GM12878 (cell line): ENCODE results near the gene NOM1. TPM values are rescaled to one million over a fixed set of nuclear protein-coding genes. Genes with fewer than 3 reads are reported as not detected.

Source experiments
- ATF2 ChIP-seq: IDR thresholded peaks from 2 replicates; pipeline ENCODE4 v1.6.1; 2012; ENCODE audit warnings: low read length, inconsistent platforms
- BCL11A ChIP-seq: IDR thresholded peaks from 2 replicates; pipeline ENCODE4 v1.6.1; 2011; ENCODE audit warnings: low read depth, low read length
- BHLHE40 ChIP-seq, 2 experiments: fragments of 450-650 bp in 1 of 2; IDR thresholded peaks; 2 replicates each; pipeline ENCODE4 v1.6.1; 2011 to 2017; ENCODE audit warnings: low read depth in 2 of 2, borderline replicate concordance in 1 of 2, improper control_type of control experiment in 1 of 2, low read length in 1 of 2, mild to moderate bottlenecking in 1 of 2
- CBFB ChIP-seq: IDR thresholded peaks from 2 replicates; pipeline ENCODE4 v1.6.1; 2016; ENCODE audit warnings: antibody characterized with exemption, low read depth
- CREM ChIP-seq: IDR thresholded peaks from 2 replicates; pipeline ENCODE4 v1.6.1; 2014; ENCODE audit warnings: antibody characterized with exemption, low read depth
- CTCF ChIP-seq, 3 experiments: IDR thresholded peaks in 2 of 3; conservative IDR thresholded peaks in 1 of 3; 2 replicates each; pipeline ENCODE4 v1.5.1; 2011; ENCODE audit warnings: low read depth in 3 of 3, low read length in 3 of 3, mild to moderate bottlenecking in 3 of 3, control low read depth in 2 of 3, moderate library complexity in 2 of 3, inconsistent platforms in 1 of 3, mixed read lengths in 1 of 3; ENCODE audit not compliant: control insufficient read depth in 2 of 3, insufficient read depth in 1 of 3; ENCODE audit errors: extremely low read depth in 1 of 3
- E4F1 ChIP-seq: fragments of 450-650 bp; IDR thresholded peaks from 2 replicates; pipeline ENCODE4 v1.6.1; 2018; ENCODE audit warnings: borderline replicate concordance, mild to moderate bottlenecking; ENCODE audit not compliant: partially characterized antibody
- ETV6 ChIP-seq, 2 experiments: fragments of 450-650 bp in 1 of 2; IDR thresholded peaks in 1 of 2; conservative IDR thresholded peaks in 1 of 2; 2 replicates each; pipeline ENCODE4 v1.6.1; 2014; ENCODE audit warnings: antibody characterized with exemption in 1 of 2, borderline replicate concordance in 1 of 2, low read depth in 1 of 2, mild to moderate bottlenecking in 1 of 2, moderate library complexity in 1 of 2
- IRF4 ChIP-seq: IDR thresholded peaks from 2 replicates; pipeline ENCODE4 v1.6.1; 2011; ENCODE audit warnings: low read depth, low read length
- MTA2 ChIP-seq: fragments of 450-650 bp; IDR thresholded peaks from 2 replicates; pipeline ENCODE4 v1.6.1; 2016; ENCODE audit warnings: low read depth, mild to moderate bottlenecking, moderate library complexity
- MXI1 ChIP-seq: fragments of 150-350 bp; IDR thresholded peaks from 2 replicates; pipeline ENCODE4 v1.6.1; 2011; ENCODE audit warnings: low read depth, mild to moderate bottlenecking, inconsistent platforms, low read length, improper control_type of control experiment
- NBN ChIP-seq: fragments of 450-650 bp; IDR thresholded peaks from 2 replicates; pipeline ENCODE4 v1.6.1; 2016
- NFYB ChIP-seq: IDR thresholded peaks from 2 replicates; pipeline ENCODE4 v1.6.1; 2011; ENCODE audit warnings: low read depth, mild to moderate bottlenecking, low read length, improper control_type of control experiment, moderate library complexity; ENCODE audit not compliant: insufficient read depth
- RAD21 ChIP-seq: IDR thresholded peaks from 2 replicates; pipeline ENCODE4 v1.6.1; 2011; ENCODE audit warnings: mild to moderate bottlenecking, low read depth, low read length, moderate library complexity; ENCODE audit not compliant: insufficient read depth
- SP1 ChIP-seq: IDR thresholded peaks from one replicate; pipeline ENCODE4 v1.6.1; 2011; ENCODE audit warnings: low read depth, low read length
- SPI1 ChIP-seq: IDR thresholded peaks from 2 replicates; pipeline ENCODE4 v1.6.1; 2011; ENCODE audit warnings: low read depth, mild to moderate bottlenecking, low read length, moderate library complexity, borderline replicate concordance; ENCODE audit not compliant: insufficient read depth
- SRF ChIP-seq, 2 experiments: IDR thresholded peaks; 2 replicates each; pipeline ENCODE4 v1.6.1; 2011; ENCODE audit warnings: low read depth in 2 of 2, low read length in 2 of 2, mild to moderate bottlenecking in 1 of 2, moderate library complexity in 1 of 2
- TAF1 ChIP-seq: IDR thresholded peaks from 2 replicates; pipeline ENCODE4 v1.6.1; 2011; ENCODE audit warnings: mild to moderate bottlenecking, low read depth, low read length, borderline replicate concordance
- TBL1XR1 ChIP-seq: IDR thresholded peaks from 2 replicates; pipeline ENCODE4 v1.6.1; 2012; ENCODE audit warnings: low read depth, low read length, improper control_type of control experiment
- polyA plus RNA-seq, 11 experiments: library from polyadenylated mRNA; depleted of rRNA in 4 of 11; unstranded in 6 of 11; stranded (reverse) in 5 of 11; fragments of >200 nt; fragmentation: Nextera tagmentation in 4 of 11; fragmentation: Illumina TruSeq in 1 of 11; extraction: Ambion mirVana in 4 of 11; extraction: Trizol in 1 of 11; gene quantifications; 1 replicate in 1 of 11; 2 replicates in 10 of 11; pipeline versions ENCODE4 v1.2.1 to v1.2.3, GENCODE V29; 2011 to 2016; ENCODE audit warnings: inconsistent platforms in 2 of 11, missing spikeins in 2 of 11, low read depth in 1 of 11
- total RNA-seq, 4 experiments: library from RNA; depleted of rRNA in 3 of 4; stranded (reverse); fragments of >200 nt in 3 of 4; fragmentation: Illumina TruSeq in 1 of 4; extraction: Trizol in 1 of 4; gene quantifications; 2 replicates each; pipeline versions ENCODE4 v1.2.1 to v1.2.3, GENCODE V29; 2013 to 2021
- TF ChIP-seq, protein P1 (sequence below): fragments of 450-650 bp; IDR thresholded peaks from 2 replicates; pipeline ENCODE4 v1.6.1; 2016; ENCODE audit warnings: mild to moderate bottlenecking
- TF ChIP-seq, protein P2 (sequence below): fragments of 450-650 bp; IDR thresholded peaks from 2 replicates; pipeline ENCODE4 v1.6.1; 2016; ENCODE audit warnings: mild to moderate bottlenecking

NOM1 gene
- total and polyA plus RNA-seq, 10 of the 15 experiments (the other 5 are each of a cell fraction or from before 2014, with no cell fraction given), result 2.9 to 21.3 (median 17.8) TPM

DNA sequence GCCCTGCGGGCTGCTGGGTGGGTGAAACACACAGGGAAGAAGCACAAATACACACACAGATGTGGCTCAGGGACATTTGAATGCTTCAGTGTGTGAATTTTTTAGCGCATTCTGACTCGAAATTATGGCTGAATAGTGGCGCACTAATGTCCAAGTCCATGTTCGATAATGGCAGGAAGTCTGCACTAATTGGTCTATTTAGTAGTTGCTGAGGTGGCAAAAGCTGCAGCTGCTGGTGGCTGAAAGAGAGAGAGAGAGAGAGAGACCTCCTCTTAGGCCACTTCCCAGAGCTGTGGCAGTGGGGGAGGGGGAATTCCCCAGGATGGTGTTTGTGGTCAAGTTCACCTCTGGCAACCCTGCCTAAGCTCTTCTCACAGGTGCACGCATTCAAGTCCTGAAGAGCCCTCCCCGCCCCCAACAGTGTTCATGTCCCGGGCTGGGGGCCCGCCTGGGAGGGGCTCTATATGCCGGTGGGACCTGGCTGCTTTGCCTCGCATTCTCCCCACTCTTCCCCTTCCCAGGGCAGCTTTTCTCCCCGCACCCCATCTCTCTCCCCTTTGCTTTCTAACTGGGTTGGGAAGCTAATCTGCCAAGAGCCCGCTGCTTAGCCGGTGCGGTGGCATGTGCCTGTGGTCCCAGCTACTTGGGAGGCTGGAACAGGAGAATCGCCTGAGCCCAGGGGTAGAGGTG lies 67.0 kb downstream of the NOM1 start (continued):
- 0 out of 2 replicates have a peak, but pooled peaks have one; percentile 23 for TF ChIP-seq SPI1
- peak; percentile 67 to 73; a peak in 3 of 4 replicates for TF ChIP-seq BHLHE40 (IDR thresholded peaks at IDR 0.05; ENCODE audit: borderline replicate concordance in 1 of 2, low read depth in 2 of 2, low read length in 1 of 2)
- peak; percentile 88 for TF ChIP-seq TBL1XR1
- TF ChIP-seq ATF2, result peak; percentile 71
- TF ChIP-seq SRF (IDR thresholded peaks at IDR 0.05; ENCODE audit: low read depth in 2 of 2, low read length in 2 of 2), result 0 out of 4 replicates have a peak, but pooled peaks of 1 of the 2 experiments have one; percentile 19
- peak; percentile 91 for TF ChIP-seq NBN
- peak; percentile 66 for TF ChIP-seq SP1
- peak; percentile 61; the same call in 1 of the 2 replicates for TF ChIP-seq CREM
- TF ChIP-seq E4F1, result no peak
- TF ChIP-seq CTCF (IDR thresholded peaks at IDR 0.05 in 2 of 3, conservative IDR thresholded peaks at IDR 0.05 in 1 of 3; ENCODE audit: control insufficient read depth in 2 of 3, extremely low read depth in 1 of 3, insufficient read depth in 1 of 3, low read depth in 3 of 3, low read length in 3 of 3), result no peak
- no peak for TF ChIP-seq RAD21
- TF ChIP-seq CBFB, result peak; percentile 90
- peak in 1 of 2 experiments; percentile 62; a peak in 1 of 4 replicates for TF ChIP-seq ETV6 (conservative IDR thresholded peaks at IDR 0.05 in 1 of 2, IDR thresholded peaks at IDR 0.05 in 1 of 2; ENCODE audit: borderline replicate concordance in 1 of 2, low read depth in 1 of 2)
- TF ChIP-seq MXI1, result peak; percentile 38; the same call in 1 of the 2 replicates
- TF ChIP-seq IRF4, result peak; percentile 90
- no peak for TF ChIP-seq TAF1
- peak; percentile 95 for TF ChIP-seq MTA2
- no peak for TF ChIP-seq NFYB
- peak; percentile 89 for TF ChIP-seq BCL11A
- TF ChIP-seq, protein P1, sequence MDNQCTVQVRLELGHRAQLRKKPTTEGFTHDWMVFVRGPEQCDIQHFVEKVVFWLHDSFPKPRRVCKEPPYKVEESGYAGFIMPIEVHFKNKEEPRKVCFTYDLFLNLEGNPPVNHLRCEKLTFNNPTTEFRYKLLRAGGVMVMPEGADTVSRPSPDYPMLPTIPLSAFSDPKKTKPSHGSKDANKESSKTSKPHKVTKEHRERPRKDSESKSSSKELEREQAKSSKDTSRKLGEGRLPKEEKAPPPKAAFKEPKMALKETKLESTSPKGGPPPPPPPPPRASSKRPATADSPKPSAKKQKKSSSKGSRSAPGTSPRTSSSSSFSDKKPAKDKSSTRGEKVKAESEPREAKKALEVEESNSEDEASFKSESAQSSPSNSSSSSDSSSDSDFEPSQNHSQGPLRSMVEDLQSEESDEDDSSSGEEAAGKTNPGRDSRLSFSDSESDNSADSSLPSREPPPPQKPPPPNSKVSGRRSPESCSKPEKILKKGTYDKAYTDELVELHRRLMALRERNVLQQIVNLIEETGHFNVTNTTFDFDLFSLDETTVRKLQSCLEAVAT, result peak; percentile 90
- TF ChIP-seq, protein P2, sequence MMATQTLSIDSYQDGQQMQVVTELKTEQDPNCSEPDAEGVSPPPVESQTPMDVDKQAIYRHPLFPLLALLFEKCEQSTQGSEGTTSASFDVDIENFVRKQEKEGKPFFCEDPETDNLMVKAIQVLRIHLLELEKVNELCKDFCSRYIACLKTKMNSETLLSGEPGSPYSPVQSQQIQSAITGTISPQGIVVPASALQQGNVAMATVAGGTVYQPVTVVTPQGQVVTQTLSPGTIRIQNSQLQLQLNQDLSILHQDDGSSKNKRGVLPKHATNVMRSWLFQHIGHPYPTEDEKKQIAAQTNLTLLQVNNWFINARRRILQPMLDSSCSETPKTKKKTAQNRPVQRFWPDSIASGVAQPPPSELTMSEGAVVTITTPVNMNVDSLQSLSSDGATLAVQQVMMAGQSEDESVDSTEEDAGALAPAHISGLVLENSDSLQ, result no peak
